ENCODE data around the gene NRGN.

DNA sequence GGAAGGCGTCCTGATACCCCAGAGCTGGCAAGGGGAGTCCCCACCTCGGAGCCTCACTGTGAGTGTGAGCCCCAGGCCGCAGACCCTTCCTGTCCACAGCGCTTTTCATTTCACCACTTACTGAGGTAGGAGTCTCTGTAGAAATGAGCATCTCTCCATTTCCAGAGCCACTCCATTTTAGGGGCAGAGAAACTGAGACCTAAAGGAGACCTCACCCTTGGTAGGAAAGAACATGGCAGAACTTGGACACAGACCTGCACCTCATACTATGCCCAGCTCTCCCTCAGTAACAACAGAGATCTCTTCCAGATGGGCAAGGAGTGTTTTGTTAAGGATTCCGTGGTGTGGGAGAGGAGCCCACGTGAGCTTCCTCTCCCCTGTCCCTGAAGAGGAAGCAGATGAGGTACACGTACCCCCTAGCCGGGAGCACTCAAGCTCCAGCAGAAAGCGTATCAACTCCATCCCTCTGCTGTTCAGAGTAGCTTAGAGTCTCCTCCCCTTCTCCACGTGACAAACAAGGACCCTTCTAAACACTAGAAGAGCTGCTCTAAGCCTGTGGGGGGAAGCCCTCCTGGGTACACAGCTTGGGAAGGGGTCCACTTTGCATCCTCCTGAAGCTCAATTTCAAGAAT is 12.8 kb downstream of the NRGN start:
- TF ChIP-seq, protein P1, sequence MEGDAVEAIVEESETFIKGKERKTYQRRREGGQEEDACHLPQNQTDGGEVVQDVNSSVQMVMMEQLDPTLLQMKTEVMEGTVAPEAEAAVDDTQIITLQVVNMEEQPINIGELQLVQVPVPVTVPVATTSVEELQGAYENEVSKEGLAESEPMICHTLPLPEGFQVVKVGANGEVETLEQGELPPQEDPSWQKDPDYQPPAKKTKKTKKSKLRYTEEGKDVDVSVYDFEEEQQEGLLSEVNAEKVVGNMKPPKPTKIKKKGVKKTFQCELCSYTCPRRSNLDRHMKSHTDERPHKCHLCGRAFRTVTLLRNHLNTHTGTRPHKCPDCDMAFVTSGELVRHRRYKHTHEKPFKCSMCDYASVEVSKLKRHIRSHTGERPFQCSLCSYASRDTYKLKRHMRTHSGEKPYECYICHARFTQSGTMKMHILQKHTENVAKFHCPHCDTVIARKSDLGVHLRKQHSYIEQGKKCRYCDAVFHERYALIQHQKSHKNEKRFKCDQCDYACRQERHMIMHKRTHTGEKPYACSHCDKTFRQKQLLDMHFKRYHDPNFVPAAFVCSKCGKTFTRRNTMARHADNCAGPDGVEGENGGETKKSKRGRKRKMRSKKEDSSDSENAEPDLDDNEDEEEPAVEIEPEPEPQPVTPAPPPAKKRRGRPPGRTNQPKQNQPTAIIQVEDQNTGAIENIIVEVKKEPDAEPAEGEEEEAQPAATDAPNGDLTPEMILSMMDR (IDR thresholded peaks at IDR 0.05), result no peak
- no peak for TF ChIP-seq POLR2A (IDR thresholded peaks at IDR 0.05)
